ENCODE results near the gene FAM20B. TPM values are rescaled to one million over a fixed set of nuclear protein-coding genes. Genes with fewer than 3 reads are reported as not detected.
"Not testable (repeated sequence)": the region's sequence is repeated elsewhere in the genome, so short reads cannot be mapped to it uniquely, and the experiment has no call there.

The FAM20B gene, protein sequence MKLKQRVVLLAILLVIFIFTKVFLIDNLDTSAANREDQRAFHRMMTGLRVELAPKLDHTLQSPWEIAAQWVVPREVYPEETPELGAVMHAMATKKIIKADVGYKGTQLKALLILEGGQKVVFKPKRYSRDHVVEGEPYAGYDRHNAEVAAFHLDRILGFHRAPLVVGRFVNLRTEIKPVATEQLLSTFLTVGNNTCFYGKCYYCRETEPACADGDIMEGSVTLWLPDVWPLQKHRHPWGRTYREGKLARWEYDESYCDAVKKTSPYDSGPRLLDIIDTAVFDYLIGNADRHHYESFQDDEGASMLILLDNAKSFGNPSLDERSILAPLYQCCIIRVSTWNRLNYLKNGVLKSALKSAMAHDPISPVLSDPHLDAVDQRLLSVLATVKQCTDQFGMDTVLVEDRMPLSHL
- total RNA-seq: 10 to 100 TPM; 16.3 to 27.3 (median 18.7) TPM

DNA sequence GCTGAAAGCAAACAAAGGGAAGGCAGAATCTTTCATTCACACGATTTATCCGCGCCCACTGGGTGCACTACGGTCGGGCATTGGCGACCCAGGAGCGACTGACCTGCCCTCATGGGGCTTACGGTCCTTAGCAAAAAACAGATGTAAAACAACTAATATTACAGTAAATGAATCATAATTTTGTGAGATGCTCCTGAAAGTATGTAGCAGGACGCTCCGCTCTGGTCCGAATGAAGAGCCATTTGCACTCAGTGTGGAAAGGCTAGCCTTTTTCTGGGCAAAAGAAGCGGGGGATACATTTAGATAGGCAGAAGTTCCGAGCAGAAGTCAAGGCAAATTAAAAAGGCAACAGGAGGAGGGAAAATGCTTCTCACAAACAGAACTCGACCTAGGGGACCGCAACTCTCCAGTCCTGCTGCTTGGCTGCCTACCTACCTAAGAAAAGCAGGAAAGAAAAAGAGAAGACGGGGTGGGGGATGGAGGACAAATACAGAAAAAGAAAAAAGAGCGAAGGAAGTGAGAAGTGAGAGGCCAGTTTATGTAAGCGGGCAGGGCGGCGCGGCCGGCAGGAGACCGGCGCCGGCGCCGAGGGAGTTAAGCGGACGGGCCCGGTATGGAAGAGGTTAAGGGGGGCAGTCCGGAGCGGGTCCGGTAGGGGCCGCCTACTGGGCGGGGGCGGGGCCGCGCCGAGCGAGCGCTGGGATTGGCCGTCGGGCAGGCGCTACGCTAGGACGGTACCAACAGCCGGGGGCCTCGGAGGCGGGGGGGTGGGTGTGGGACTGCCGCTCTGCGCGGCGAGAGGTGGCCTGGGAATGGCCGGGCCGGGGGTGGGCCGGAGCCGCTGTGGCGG, at the start of gene FAM20B:
Gene FAM20B, plus strand, starts transcription at position 770 of the 850 bp plus-strand sequence. CDS start 17,954 bp downstream, outside the sequence.
- WGBS, 2 donors: 28 to 30% methylated on average over 30 to 32 of the region's 58 CpGs
- Histone ChIP-seq H3K36me3 (no peaks in the 10 kb centered on the region), H3K9me3 (no peaks in the 10 kb centered on the region), H3K27ac (peak within 1 kb of the TSS; percentile 91 to 98 (median 96)), H3K4me1 (peaks cover 0 to 47% (median 14%) of the 10 kb centered on the region in 3 donors), H3K4me3 (peak within 1 kb of the TSS; percentile 72 to 99 (median 88)), H3K27me3 (no peaks in the 10 kb centered on the region)
- no peak for TF ChIP-seq POLR2A (IDR thresholded peaks at IDR 0.05)
- TF ChIP-seq, protein P1, sequence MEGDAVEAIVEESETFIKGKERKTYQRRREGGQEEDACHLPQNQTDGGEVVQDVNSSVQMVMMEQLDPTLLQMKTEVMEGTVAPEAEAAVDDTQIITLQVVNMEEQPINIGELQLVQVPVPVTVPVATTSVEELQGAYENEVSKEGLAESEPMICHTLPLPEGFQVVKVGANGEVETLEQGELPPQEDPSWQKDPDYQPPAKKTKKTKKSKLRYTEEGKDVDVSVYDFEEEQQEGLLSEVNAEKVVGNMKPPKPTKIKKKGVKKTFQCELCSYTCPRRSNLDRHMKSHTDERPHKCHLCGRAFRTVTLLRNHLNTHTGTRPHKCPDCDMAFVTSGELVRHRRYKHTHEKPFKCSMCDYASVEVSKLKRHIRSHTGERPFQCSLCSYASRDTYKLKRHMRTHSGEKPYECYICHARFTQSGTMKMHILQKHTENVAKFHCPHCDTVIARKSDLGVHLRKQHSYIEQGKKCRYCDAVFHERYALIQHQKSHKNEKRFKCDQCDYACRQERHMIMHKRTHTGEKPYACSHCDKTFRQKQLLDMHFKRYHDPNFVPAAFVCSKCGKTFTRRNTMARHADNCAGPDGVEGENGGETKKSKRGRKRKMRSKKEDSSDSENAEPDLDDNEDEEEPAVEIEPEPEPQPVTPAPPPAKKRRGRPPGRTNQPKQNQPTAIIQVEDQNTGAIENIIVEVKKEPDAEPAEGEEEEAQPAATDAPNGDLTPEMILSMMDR (IDR thresholded peaks at IDR 0.05): peak in 2 of 6 experiments; percentile 17 to 25
- intact Hi-C loops (cut with DNase I): no loop called here
- peak; percentile 68 for DNase-seq

DNA sequence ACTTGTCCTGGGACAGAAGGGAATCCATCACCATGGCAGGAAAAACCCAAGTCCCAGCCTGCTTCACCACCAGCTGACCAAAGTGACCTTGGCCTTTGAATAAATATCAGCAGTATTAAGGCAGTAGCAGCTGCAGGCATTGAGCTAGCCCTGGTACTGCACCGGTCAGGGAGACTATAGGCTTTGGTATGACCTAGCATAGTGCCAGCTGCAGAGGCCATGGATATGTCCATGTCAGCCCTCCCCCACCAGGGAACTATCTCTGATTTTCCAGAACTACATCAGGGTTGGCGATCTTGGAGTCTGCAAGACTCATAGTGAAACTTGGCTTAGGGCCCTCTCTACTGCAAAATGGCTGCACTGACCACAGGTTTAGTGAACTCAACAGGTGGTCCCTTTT, 49.2 kb upstream of the FAM20B start:
- H3K36me3 ChIP-seq: no peaks in the 10 kb centered on the region
- TF ChIP-seq POLR2A (IDR thresholded peaks at IDR 0.05): no peak
- TF ChIP-seq, protein P1 (IDR thresholded peaks at IDR 0.05): no peak
- H3K4me1 ChIP-seq: no peaks in the 10 kb centered on the region
- intact Hi-C loops (cut with DNase I): no loop called here
- DNase-seq: no peak
- 50 to 75% methylated on average over 2 of the region's 2 CpGs for WGBS, 2 donors
- peaks cover 0 to 15% (median 12%) of the 10 kb centered on the region in 3 donors for H3K9me3 ChIP-seq
- H3K27me3 ChIP-seq: no peaks in the 10 kb centered on the region
- H3K27ac ChIP-seq: no peak overlapping the region
- H3K4me3 ChIP-seq: no peak overlapping the region

DNA sequence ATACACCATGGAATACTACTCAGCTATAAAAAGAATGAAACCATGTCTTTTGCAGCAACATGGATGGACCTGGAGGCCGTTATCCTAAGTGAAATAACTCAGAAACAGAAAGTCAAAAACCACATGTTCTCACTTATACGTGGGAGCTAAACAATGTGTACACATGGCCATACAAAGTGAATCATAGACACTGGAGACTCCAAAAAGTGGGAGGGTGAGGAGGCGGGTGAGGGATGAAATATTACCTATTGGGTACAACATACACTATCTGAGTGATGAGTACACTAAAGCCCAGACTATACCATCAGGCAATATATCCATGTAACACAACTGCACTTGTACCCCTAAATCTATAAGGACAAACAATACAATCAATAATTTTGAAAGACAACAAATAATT, 39.5 kb upstream of the FAM20B start:
- TF ChIP-seq, protein P1 (IDR thresholded peaks at IDR 0.05): no peak
- TF ChIP-seq POLR2A (IDR thresholded peaks at IDR 0.05): no peak

DNA sequence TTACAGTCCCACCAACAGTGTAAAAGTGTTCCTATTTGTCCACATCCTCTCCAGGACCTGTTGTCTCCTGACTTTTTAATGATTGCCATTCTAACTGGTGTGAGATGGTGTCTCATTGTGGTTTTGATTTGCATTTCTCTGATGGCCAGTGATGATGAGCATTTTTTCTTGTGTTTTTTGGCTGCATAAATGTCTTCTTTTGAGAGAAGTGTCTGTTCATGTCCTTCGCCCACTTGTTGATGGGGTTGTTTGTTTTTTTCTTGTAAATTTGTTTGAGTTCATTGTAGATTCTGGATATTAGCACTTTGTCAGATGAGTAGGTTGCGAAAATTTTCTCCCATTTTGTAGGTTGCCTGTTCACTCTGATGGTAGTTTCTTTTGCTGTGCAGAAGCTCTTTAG, 37.5 kb upstream of the FAM20B start:
- 79 to 94% methylated on average over 2 of the region's 2 CpGs for WGBS, 2 donors
- DNase-seq; H3K27me3 ChIP-seq; H3K4me1 ChIP-seq; H3K4me3 ChIP-seq; H3K36me3 ChIP-seq; H3K27ac ChIP-seq; intact Hi-C loops (cut with DNase I); H3K9me3 ChIP-seq: not testable (repeated sequence)

More for the DNA sequence above, 39.5 kb upstream of the FAM20B start:
- Histone ChIP-seq H3K4me1 (no peaks in the 10 kb centered on the region), H3K36me3 (no peaks in the 10 kb centered on the region), H3K27me3 (no peaks in the 10 kb centered on the region), H3K9me3 (no peaks in the 10 kb centered on the region), H3K4me3 (no peak overlapping the region), H3K27ac (no peak overlapping the region)
- DNase-seq: no peak
- 49 to 53% methylated on average over 3 of the region's 3 CpGs for WGBS, 2 donors
- intact Hi-C loops (cut with DNase I): no loop called here

DNA sequence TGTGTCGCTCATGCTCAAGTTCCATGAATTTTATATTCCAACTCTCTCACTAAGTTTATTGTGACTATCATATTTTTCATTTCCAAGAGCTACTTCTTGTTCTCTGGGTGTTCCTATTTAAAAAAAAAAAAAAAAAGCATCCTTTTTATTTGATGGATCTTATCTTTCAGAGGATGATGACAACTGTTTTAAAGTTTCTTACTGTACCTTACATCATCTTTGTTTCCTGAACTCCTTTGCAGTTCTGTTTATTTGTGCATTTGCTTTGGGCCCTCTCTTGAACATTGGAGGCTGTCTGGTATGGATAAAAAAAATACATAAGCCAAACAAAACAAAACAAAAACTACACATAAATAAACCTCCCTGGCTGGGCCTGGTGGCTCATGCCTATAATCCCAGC, 32.1 kb upstream of the FAM20B start:
- Histone ChIP-seq H3K27ac (no peak overlapping the region), H3K9me3 (no peaks in the 10 kb centered on the region), H3K27me3 (no peaks in the 10 kb centered on the region), H3K36me3 (no peaks in the 10 kb centered on the region), H3K4me3 (no peak overlapping the region), H3K4me1 (no peaks in the 10 kb centered on the region)
- intact Hi-C loops (cut with DNase I): no loop called here
- TF ChIP-seq POLR2A (IDR thresholded peaks at IDR 0.05): no peak
- TF ChIP-seq, protein P1 (IDR thresholded peaks at IDR 0.05): no peak
- WGBS, 2 donors: 79 to 88% methylated on average over 1 of the region's 1 CpG
- no peak for DNase-seq
